GM19023 (cell line): ENCODE data around the gene KCNK3.
"Not testable (repeated sequence)": the region's sequence is repeated elsewhere in the genome, so short reads cannot be mapped to it uniquely, and the experiment has no call there.

Source experiments
- ATAC-seq: cut with Tn5 transposase; IDR thresholded peaks from one replicate; pipeline ENCODE4 v1.9.1; 2021; ENCODE audit warnings: mild to moderate bottlenecking, moderate library complexity; ENCODE audit not compliant: unreplicated experiment

KCNK3 gene

DNA sequence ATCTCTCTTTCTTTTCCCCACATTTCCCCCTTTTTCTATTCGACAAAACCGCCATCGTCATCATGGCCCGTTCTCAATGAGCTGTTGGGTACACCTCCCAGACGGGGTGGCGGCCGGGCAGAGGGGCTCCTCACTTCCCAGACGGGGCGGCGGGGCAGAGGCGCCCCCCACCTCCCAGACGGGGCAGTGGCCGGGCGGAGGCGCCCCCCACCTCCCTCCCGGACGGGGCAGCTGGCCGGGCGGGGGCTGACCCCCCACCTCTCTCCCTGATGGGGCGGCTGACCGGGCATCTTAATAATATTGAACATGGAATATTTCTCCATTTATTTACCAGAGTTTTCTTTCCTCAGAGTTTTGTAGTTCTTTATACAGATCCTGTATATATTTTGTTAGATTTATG, 27.2 kb upstream of the KCNK3 start:
- not testable (repeated sequence) for ATAC-seq

GRCh38 chr2:26666671-26667070, 25.9 kb upstream of the KCNK3 start:
- ATAC-seq = no peak

DNA sequence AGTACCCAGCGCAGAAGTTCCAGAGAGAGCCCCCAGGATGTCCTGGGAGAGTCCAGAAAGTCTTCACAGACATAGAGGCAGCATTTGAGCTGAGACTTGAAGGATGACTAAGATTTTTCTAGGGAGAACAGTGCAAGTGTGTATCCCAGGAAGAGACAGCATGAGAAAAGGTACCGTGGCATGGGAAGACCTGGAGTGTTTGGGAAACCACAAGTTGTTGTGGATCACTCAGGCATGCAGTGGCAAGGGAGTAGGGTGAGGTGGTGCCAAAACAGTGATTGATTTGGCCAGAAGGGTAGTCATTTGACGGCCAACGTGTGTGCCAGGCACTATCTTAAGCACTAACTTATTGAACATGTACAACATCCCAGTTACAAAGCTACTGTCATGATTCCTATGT, 24.5 kb upstream of the KCNK3 start:
- no peak for ATAC-seq

- no peak for ATAC-seq
Measured at GRCh38 chr2:26668856-26669750, 23.4 kb upstream of the KCNK3 start.

GRCh38 chr2:26670171-26670570, 22.4 kb upstream of the KCNK3 start:
- no peak for ATAC-seq

GRCh38 chr2:26670931-26671460, 21.5 kb upstream of the KCNK3 start:
- ATAC-seq = no peak

DNA sequence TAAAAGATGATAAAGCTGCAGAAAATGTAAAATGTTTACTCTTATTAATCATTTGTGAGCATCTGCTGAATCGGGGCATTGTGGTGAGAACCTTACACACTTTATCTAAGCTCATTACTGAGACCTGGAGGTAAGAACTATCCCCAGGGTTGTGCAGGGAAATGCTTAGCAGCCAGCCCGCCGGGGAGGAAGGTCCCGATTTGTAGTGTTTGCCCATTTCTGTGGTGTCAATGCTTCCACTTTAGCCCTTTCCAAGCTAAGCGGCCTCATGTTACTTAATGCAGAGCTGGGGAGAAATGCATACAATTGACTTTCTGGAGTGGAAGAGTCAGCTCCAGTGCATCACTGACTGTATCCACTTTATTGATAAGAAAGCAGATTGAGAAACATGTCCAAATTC, 20.8 kb upstream of the KCNK3 start:
- no peak for ATAC-seq

DNA sequence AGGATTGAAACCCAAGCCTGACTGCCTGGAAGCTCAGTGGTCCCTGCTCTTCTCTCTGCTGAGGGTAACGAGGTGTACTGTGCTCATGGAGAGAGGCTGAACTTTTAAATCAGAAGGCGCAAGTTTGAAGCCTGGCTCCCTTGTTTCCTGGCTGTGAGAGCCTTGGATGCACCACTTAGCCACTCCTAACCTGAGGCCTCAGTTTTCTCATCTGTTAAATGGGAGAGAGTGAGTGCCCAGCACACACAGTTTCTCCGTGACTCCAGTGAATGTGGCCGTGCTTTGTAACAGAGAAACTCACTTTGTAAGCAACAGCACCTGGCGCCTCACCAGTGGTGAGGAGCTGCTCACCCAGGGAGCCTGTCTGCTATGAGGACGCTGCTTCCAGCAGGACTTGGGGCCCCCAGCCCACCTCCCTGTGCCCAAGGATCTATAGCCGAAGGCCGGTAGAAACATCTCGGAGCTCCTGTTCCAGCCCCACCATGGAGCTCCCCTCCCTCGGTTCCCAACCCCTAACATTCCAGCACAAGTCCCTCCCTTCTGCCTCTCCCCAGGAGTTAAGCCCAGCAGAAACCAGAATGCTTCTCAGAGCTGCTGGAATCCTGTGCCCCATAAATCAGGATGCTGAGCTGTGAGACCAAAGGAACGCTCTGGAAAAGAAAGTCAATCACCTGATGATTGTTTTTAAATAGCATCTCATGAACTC, 20.3 kb upstream of the KCNK3 start:
- ATAC-seq = no peak

GRCh38 chr2:26672818-26673393, 19.6 kb upstream of the KCNK3 start:
- ATAC-seq = no peak

GRCh38 chr2:26674002-26674751, 18.3 kb upstream of the KCNK3 start:
- ATAC-seq = no peak

DNA sequence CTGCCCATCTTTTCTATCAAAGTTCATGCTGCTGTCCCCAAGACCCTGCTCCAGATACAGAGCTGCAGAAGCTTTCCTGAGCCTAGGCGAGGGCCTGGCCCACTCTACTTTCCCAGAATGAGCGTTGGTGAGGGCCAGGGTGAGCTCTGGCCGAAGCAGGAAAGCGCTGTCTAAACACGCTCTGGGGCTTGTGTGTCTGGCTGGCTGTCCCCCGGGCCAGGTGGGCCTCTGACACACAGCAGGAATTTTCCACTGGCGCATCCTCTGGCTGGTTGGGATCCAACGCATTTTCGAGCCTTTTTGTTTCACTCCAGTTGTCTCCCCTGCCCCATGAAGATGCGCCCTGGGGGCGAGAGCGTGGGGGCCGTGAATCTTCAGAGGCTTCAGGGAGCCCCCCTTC, 17.8 kb upstream of the KCNK3 start:
- no peak for ATAC-seq

- ATAC-seq = no peak
Measured at GRCh38 chr2:26675651-26676255, 16.8 kb upstream of the KCNK3 start.

DNA sequence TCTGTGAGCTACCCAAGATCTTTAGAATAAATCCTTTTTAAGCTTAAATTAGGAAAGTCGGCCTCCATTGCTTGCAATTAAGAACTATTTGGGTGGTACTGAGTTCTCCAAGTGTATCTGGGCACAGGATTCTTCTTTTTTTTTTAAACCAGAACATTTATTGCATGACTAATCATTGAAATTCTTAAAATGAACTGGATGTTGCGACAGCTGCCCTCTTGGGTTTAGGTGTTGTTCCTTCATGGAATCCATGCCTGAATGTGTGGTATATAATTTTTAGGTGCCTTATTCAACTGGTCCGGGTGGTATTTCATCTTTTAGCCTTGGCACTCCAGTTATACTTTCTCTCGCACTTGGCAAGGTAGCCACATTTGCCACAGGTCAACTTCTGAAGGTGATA, 14.5 kb upstream of the KCNK3 start:
- no peak for ATAC-seq

GRCh38 chr2:26679867-26680266, 12.7 kb upstream of the KCNK3 start:
- ATAC-seq = no peak

GRCh38 chr2:26681656-26682055, 10.9 kb upstream of the KCNK3 start:
- no peak for ATAC-seq

- ATAC-seq = no peak
Measured at GRCh38 chr2:26682155-26682554, 10.4 kb upstream of the KCNK3 start.

DNA sequence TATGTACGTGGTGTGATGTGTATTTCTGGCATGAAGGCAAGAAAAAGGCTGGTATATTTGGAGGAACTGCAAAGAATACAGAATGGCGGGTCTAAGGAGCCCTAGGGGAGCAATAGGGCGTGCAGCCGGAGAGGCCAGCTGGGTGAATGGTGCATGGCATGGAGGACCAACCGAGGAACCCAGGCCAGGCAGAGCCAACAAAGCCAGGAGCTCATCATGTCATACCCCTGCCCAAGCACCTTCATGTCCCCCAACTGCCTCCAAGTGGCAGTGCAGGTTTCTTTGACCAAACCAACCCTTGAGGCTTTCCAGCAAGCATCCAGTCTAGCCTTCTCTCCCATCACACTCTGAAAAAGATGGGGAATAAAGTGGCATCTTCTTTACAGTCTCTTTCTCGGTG, 8.9 kb upstream of the KCNK3 start:
- ATAC-seq = no peak

DNA sequence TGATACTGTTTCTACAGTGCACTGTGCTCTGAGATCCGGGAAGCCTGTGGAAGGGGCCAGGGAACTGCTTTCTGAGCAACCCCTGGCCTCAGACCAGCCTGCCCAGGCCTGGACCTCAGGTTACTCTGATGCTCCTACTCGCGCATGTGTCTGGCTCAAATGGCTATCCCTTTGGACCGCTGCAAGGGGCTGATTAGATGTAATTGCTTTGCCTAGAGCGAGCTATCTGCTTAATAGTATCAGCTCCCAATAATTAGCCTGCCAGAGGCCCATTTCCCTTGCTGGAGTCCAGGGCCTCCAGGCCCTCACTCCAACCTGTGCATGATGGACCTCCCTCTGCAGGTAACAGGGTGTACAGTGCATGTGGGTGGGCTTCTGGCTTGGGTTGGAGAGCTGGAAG, 7.2 kb upstream of the KCNK3 start:
- no peak for ATAC-seq

GRCh38 chr2:26685989-26686839, 6.3 kb upstream of the KCNK3 start:
- no peak for ATAC-seq

- ATAC-seq = no peak
Measured at GRCh38 chr2:26687328-26687727, 5.2 kb upstream of the KCNK3 start.
